Suppressor macrophage (primary cell): ENCODE results near the gene TMEM134.
"Not testable (repeated sequence)": the region's sequence is repeated elsewhere in the genome, so short reads cannot be mapped to it uniquely, and the experiment has no call there.

Experiments
- DNase-seq, 4 experiments: peaks; one replicate each; pipeline ENCODE4 v3.0.0-alpha.2; 2020 to 2022

The TMEM134 gene

DNA sequence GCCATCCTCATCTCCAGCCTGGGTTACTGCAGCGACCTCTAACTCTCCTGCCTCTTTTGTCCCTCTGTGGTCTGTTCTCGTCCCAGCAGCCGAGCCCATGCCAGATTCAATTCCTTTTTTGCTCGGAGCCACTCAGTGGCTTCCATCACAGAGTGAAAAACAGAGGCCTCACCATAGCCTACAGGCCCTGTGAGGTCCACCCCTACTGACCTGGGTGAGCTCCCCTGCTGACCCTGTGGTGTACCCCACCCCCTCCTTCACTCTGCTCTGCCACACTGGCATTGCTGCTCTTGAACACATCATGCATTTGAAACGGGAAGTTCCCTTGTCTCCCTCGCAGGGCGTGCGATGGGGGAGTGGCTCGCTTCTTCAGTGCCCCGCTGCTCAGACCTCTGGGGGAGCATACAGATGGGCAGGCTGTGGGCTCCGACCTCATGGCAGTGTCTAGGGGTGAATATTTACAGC lies 15.8 kb upstream of the TMEM134 start:
- DNase-seq: peak; percentile 60 to 78 (median 72)

- no peak for DNase-seq
Measured at GRCh38 chr11:67483831-67484665, 15.0 kb upstream of the TMEM134 start.

- peak; percentile 98 to 99 (median 98) for DNase-seq
Measured at GRCh38 chr11:67482827-67483798, 14.1 kb upstream of the TMEM134 start, which contains the start of gene AIP. TSS of gene AIP (plus strand) at chr11:67483026. CDS start at chr11:67483159, 133 bp downstream.

DNA sequence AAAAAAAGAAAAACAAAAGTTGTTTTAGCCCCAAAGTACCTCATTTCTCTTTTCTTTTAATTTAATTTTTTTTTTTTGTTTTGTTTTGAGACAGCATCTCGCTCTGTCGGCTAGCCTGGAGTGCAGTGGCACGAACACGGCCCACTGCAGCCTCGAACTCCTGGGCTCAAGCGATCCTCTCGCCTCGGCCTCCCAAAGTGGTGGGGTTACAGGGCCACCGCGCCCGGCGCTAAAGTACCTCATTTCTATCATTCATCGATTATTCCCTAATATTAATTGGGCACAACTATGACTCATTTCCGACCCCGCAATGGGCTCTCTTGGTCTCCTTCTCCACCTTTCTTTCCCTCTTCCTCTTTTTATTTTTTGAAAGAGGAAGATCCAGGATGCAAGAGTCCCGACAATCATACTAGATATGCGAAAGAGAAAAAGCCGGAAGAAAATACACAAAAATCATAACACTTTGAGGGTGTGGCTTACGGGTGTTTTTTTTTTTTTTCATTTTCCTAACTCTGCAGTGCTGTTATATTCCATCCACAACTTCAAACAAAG lies 13.3 kb upstream of the TMEM134 start:
- peak in 3 of 4 experiments; percentile 49 to 85 (median 80) for DNase-seq

DNA sequence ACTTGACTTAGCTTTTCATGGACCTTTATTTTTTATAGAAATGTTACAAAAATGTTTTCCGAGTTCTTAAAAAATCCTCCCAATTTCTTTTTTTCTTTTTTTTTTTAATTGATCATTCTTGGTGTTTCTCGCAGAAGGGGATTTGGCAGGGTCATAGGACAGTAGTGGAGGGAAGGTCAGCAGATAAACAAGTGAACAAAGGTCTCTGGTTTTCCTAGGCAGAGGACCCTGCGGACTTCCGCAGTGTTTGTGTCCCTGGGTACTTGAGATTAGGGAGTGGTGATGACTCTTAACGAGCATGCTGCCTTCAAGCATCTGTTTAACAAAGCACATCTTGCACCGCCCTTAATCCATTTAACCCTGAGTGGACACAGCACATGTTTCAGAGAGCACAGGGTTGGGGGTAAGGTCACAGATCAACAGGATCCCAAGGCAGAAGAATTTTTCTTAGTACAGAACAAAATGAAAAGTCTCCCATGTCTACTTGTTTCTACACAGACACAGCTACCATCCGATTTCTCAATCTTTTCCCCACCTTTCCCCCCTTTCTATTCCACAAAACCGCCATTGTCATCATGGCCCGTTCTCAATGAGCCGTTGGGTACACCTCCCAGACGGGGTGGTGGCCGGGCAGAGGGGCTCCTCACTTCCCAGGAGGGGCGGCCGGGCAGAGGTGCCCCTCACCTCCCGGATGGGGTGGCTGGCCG lies 8.4 kb upstream of the TMEM134 start:
- not testable (repeated sequence) for DNase-seq

DNA sequence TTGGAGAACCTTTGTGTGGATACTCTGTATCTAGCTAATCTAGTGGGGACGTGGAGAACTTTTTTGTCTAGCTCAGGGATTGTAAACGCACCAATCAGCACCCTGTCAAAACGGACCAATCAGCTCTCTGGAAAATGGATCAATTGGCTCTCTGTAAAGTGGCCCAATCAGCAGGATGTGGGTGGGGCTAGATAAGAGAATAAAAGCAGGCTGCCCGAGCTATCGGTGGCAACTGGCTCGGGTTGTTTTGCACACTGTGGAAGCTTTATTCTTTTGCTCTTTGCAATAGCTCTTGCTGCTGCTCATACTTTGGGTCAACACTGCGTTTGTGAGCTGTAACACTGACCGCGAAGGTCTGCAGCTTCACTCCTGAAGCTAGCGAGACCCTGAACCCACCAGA lies 7.6 kb upstream of the TMEM134 start:
- not testable (repeated sequence) for DNase-seq

DNA sequence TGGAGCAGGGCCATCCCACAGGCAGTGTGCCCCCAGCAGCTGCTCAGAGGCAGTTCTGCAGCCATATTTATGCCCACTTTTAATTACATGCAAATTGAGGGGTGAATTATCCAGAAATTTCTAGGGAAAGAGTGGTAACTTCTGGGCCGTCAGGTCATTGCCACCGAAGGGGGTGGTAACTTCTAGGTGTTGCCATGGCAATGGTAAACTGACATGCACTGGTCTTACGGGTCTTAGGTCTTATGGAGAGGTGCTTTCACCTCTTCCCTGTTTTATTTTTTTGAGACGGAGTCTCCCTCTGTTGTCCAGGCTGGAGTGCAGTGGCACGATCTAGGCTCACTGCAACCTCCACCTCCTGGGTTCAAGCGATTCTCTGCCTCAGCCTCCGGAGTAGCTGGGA lies 3.8 kb upstream of the TMEM134 start:
- no peak for DNase-seq

- no peak for DNase-seq
Measured at GRCh38 chr11:67470337-67471002, 1.4 kb upstream of the TMEM134 start.

DNA sequence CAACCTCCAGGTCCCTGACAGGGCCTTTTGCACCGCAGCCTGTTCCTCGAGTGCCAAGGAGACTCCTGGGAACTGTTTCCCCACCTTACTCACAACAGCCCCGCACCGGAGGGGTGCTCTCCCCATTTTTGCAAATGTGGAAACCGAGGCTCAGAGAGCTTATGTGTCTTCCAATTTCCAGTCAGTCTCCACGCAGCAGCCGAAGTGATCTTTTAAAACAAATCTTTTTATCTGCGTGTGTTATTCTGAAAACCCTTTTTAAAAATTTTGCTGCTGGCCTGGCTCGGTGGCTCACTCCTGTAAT lies 409 bp upstream of the TMEM134 start:
- DNase-seq: no peak

- no peak for DNase-seq
Measured at GRCh38 chr11:67468456-67468758, 644 bp downstream of the TMEM134 start.

DNA sequence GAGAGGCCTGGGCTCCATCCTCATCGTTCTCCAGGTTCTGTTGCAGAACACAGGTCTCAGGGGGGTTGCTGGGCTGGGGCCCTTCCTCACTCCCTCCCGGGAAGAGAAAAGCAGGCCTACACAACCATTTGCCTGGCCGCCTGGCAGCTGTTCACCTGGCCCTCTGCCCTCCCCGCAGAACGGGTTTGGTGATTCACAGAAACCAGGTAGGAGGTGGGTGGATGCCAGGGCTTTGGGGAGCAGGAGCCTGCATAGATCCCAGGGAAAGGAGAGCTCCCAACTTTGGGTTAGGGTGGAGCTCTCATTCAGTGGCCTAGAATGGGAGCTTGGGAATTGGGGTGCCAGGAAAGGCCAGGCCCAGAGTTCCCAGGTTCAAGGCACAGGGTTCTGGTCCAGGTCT lies 995 bp downstream of the TMEM134 start:
- DNase-seq: no peak

GRCh38 chr11:67466962-67467771 lies 1.9 kb downstream of the TMEM134 start:
- no peak for DNase-seq

DNA sequence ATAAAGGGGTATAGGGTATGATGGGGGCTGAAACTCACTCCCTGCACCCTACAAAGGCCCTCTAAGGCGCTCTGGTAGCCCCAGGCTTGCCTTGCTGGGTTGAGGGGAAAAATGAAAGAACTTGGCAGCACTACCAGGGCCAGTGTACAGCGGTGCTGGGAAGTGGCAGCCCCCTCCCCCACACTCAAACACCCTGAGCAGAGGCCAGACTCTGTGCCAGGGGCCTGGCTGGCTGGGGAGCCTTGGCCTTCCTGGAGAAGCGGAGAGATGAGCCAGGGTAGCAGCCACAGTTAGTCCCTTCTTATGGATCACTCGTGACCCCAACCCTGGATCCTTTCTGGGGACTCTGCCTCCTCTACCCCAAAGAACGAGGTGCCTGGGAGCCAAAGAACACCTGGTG lies 2.7 kb downstream of the TMEM134 start:
- DNase-seq: no peak

GRCh38 chr11:67465530-67465929 lies 3.5 kb downstream of the TMEM134 start:
- not testable (repeated sequence) for DNase-seq

DNA sequence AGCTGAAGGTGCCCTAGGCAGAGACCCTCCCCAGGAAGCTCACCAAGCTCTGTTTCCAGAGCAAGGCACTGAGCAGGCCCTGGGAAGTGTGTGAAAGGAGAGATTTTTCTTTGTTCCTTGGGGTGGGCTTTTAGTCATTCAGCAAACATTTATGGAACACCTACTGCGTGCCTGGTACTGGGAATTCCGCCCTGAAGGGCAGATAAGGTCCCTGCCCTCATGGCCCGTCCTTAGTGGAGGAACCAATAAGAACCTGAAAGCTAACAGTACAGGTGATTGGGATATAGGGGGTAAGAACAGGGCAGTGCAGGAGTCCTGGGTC lies 3.9 kb downstream of the TMEM134 start:
- no peak for DNase-seq

DNA sequence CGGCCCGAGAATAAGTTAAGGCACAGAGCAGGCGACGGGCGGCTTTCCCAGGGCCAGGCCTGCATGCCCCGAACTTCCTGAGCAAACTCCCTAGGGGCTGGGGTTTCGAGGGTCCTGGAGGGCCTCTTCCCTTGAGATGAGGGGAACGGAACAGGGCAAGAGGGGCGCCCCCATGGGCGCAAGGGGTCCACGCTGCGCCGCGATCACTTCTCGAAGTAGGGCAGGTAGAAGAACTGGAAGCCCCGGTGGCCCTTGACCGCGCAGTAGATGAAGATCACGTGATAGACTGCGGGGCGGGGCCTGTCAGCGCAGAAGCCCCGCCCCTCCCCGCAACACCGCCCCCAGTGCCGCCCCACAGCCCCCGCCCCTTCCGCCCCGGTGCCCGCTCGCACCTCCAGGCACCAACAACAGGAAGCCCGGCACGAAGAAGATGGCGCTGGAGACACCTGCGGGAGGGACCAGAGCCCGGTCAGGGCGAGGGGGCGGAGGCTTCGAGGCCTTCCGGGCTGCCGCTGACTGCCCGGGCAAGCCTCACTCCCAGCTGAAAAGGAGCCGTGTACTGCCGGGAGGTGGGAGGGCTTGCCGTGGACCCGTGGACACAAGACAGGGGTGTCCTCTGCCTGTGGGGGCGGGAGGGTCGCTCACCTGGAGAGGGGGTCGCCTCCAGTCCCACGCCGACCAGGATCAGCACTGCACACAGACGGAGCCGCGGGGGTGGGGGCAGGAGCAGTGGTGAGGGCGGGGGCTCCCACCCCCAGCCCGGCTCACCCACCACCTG lies 4.5 kb downstream of the TMEM134 start:
- DNase-seq: peak; percentile 86 to 96 (median 91)

DNA sequence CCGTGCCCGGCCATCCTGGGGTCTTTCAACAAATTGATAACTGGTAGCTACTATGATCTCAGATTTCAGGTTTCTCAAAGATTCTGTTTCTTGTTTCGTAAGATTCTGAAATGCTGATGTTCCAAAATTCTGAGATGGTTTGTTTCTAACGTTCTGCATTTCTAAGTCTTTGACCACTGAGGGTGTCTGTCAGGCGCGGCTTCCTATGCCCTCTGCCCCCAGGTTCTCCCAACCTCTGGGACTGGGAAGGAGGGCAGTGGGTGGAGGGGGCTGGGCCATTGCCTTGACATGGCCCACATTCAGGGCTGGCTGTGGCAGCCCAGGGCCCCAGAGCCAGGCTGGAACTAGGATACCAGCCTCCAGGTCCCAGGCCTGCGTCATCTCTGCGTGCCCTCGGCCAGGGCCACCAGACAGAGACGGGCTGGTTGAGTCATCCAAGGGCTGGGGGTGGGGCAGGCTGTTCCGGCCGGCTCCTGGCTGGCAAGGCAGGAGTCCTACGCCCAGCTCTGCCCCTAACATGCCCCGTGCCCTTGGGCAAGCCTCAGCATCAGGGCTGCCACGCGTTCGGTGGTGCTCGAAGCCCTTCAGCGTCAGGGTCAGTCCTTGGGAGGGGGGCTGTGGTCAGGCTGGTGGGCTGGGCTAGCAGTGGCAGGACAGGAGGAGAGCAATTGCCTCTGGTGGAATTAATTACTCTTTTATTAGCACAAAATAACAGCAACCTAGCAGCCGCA lies 5.2 kb downstream of the TMEM134 start:
- peak; percentile 91 to 96 (median 95) for DNase-seq

GRCh38 chr11:67463186-67463585 lies 5.9 kb downstream of the TMEM134 start:
- DNase-seq: no peak

DNA sequence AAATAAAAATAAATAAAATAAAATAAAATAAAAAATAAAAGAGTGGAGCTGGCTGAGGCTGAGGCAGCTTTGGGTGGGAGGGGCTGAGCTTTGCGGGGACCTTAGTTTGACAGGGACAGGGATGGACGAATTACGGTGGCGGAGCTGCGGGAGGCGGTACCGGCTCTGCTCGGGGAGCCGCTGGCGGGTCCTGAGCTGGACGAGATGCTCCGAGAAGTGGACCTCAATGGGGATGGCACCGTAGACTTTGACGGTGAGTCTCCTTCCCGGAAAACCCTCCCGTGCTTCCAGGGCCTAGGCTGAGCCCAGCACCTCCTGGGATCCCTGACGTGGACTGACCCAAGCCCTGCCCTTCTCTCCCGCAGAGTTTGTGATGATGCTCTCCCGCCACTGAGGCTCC lies 10.8 kb downstream of the TMEM134 start:
- DNase-seq: no peak

- DNase-seq: no peak
Measured at GRCh38 chr11:67457453-67457852, 11.6 kb downstream of the TMEM134 start.
